Spleen (tissue), 7 donors: Measurements from ENCODE around the gene ART1.

Source experiments
- CTCF ChIP-seq, 11 experiments: fragments of 200-600 bp in 7 of 11; fragments of 450-650 bp in 4 of 11; sonication (generic) in 4 of 11; IDR thresholded peaks in 8 of 11; conservative IDR thresholded peaks in 3 of 11; 1 replicate in 7 of 11; 2 replicates in 4 of 11; pipeline versions ENCODE4 v1.4.0 to v1.8.0; 2016 to 2021; ENCODE audit warnings: antibody characterized with exemption in 11 of 11, inconsistent platforms in 4 of 11, mild to moderate bottlenecking in 1 of 11
- POLR2A ChIP-seq, 3 donors: fragments of 450-650 bp; IDR thresholded peaks; one replicate each; pipeline ENCODE4 v1.5.1; 2017; ENCODE audit warnings: antibody characterized with exemption in 3 of 3, mild to moderate bottlenecking in 1 of 3
- donor health status: DM: no; HTN: no; CAD: no; lungs with moderate emphysema.
- donor health status: DM: no; HTN: no; CAD: no.
- donor health status: DM: no; HTN: no; CAD: no.

- no peak for TF ChIP-seq POLR2A (IDR thresholded peaks at IDR 0.05)
- TF ChIP-seq CTCF (IDR thresholded peaks at IDR 0.05 in 8 of 11, conservative IDR thresholded peaks at IDR 0.05 in 3 of 11): no peak
Observed at GRCh38 chr11:3667149-3668035, 22.5 kb downstream of the ART1 start.
